Measurements from ENCODE around the gene ACP2. TPM values are rescaled to one million over a fixed set of nuclear protein-coding genes. Genes with fewer than 3 reads are reported as not detected.
A peak's percentile ranks its signal among the peaks of the same experiment; 100 is the strongest.

ACP2 gene
- total and polyA plus RNA-seq, 7 experiments from 2014 or later: 7.1 to 38.1 (median 22.6) TPM

- Mint-ChIP-seq H3K36me3 (peaks cover 15 to 39% (median 28%) of the 10 kb centered on the region in 5 donors), H3K27ac (peak overlapping the region in 3 of 9 donors; percentile 27 to 36 (median 29)), H3K27me3 (no peaks in the 10 kb centered on the region), H3K9me3 (no peaks in the 10 kb centered on the region), H3K4me3 (no peak overlapping the region), H3K4me1 (peaks cover 7 to 23% (median 17%) of the 10 kb centered on the region in 7 donors)
- ATAC-seq: no peak
- Histone ChIP-seq H3K27me3 (ENCODE audit: control insufficient read depth in 2 of 2, insufficient read depth in 2 of 2, low read length in 2 of 2) (no peaks in the 10 kb centered on the region), H3K4me3 (ENCODE audit: low read length) (no peak overlapping the region), H3K27ac (ENCODE audit: low read depth, low read length) (no peak overlapping the region), H3K9me3 (ENCODE audit: control insufficient read depth in 2 of 3, low read length in 3 of 3) (no peaks in the 10 kb centered on the region), H3K36me3 (ENCODE audit: control insufficient read depth in 2 of 3, insufficient read depth in 3 of 3, low read length in 3 of 3) (peaks cover 4 to 73% (median 14%) of the 10 kb centered on the region in 3 experiments), H3K4me1 (ENCODE audit: control insufficient read depth in 2 of 2, insufficient read depth in 2 of 2, low read length in 2 of 2) (peaks cover 10 to 11% of the 10 kb centered on the region in 2 donors)
- DNase-seq: no peak
- POLR2A ChIA-PET: interaction anchor here (1.2 to 1.9 kb wide), 3 partner anchors 8 to 28 kb away, joined by 3 to 7 read pairs (median 4); partner anchors contain the start of gene DDB2
- CTCF ChIA-PET: no interaction called here
- intact Hi-C loops (cut with micrococcal nuclease): no loop called here
These were observed 5.2 kb downstream of the ACP2 start for GRCh38 chr11:47243454-47243853.

- POLR2A ChIA-PET: interaction anchor here (1.9 kb wide), 1 partner anchor 28 kb away, joined by 7 read pairs; the partner anchor contains the start of gene DDB2
These were observed 5.9 kb downstream of the ACP2 start for GRCh38 chr11:47242596-47243192.

GRCh38 chr11:47241841-47242301, 6.7 kb downstream of the ACP2 start:
- ChIA-PET CTCF (interaction anchor here (0.6 to 1.5 kb wide), 3 partner anchors 8 to 74 kb away, joined by 3 to 11 read pairs (median 4); no protein-coding TSS in a partner anchor), POLR2A (interaction anchor here (1.0 to 1.9 kb wide), 2 partner anchors 18 to 27 kb away, joined by 3 to 7 read pairs; partner anchors contain the start of gene DDB2)
- H3K36me3 Mint-ChIP-seq: peaks cover 15 to 45% (median 32%) of the 10 kb centered on the region in 5 donors
- Histone ChIP-seq H3K27me3 (ENCODE audit: control insufficient read depth in 2 of 2, insufficient read depth in 2 of 2, low read length in 2 of 2) (no peaks in the 10 kb centered on the region), H3K9me3 (ENCODE audit: control insufficient read depth in 2 of 3, low read length in 3 of 3) (no peaks in the 10 kb centered on the region), H3K4me1 (ENCODE audit: control insufficient read depth in 2 of 2, insufficient read depth in 2 of 2, low read length in 2 of 2) (no peaks in the 10 kb centered on the region), H3K4me3 (ENCODE audit: low read length) (no peak overlapping the region), H3K36me3 (ENCODE audit: control insufficient read depth in 2 of 3, insufficient read depth in 3 of 3, low read length in 3 of 3) (peaks cover 4 to 77% (median 14%) of the 10 kb centered on the region in 3 experiments), H3K27ac (ENCODE audit: low read depth, low read length) (no peak overlapping the region)
- H3K9me3 Mint-ChIP-seq: no peaks in the 10 kb centered on the region
- no peaks in the 10 kb centered on the region for H3K27me3 Mint-ChIP-seq
- H3K4me1 Mint-ChIP-seq: peaks cover 0 to 12% (median 9%) of the 10 kb centered on the region in 7 donors
- DNase-seq: no peak
- H3K4me3 Mint-ChIP-seq: no peak overlapping the region
- intact Hi-C loops (cut with micrococcal nuclease): no loop called here
- H3K27ac Mint-ChIP-seq: peak overlapping the region in 8 of 9 donors; percentile 2 to 84 (median 58)
- no peak for ATAC-seq

More at GRCh38 chr11:47242596-47243192, 5.9 kb downstream of the ACP2 start:
- CTCF ChIA-PET: interaction anchor here (1.5 kb wide), 1 partner anchor 9 kb away, joined by 11 read pairs; no protein-coding TSS in a partner anchor
- Mint-ChIP-seq H3K4me3 (no peak overlapping the region), H3K27ac (peak overlapping the region in 4 of 9 donors; percentile 28 to 84 (median 58)), H3K27me3 (no peaks in the 10 kb centered on the region), H3K9me3 (no peaks in the 10 kb centered on the region), H3K4me1 (peaks cover 0 to 18% (median 12%) of the 10 kb centered on the region in 7 donors), H3K36me3 (peaks cover 15 to 44% (median 30%) of the 10 kb centered on the region in 5 donors)
- Histone ChIP-seq H3K36me3 (ENCODE audit: control insufficient read depth in 2 of 3, insufficient read depth in 3 of 3, low read length in 3 of 3) (peaks cover 4 to 77% (median 14%) of the 10 kb centered on the region in 3 experiments), H3K27me3 (ENCODE audit: control insufficient read depth in 2 of 2, insufficient read depth in 2 of 2, low read length in 2 of 2) (no peaks in the 10 kb centered on the region), H3K4me1 (ENCODE audit: control insufficient read depth in 2 of 2, insufficient read depth in 2 of 2, low read length in 2 of 2) (peaks cover 3 to 6% of the 10 kb centered on the region in 2 donors), H3K9me3 (ENCODE audit: control insufficient read depth in 2 of 3, low read length in 3 of 3) (no peaks in the 10 kb centered on the region), H3K4me3 (ENCODE audit: low read length) (no peak overlapping the region), H3K27ac (ENCODE audit: low read depth, low read length) (no peak overlapping the region)
- ATAC-seq: no peak
- DNase-seq: no peak
- intact Hi-C loops (cut with micrococcal nuclease): no loop called here

- H3K4me3 Mint-ChIP-seq: no peak overlapping the region
- POLR2A ChIA-PET: interaction anchor here (1.7 to 1.9 kb wide), 2 partner anchors 9 to 25 kb away, joined by 5 to 9 read pairs; partner anchors contain the start of genes ACP2 and DDB2
- Histone ChIP-seq H3K27me3 (ENCODE audit: control insufficient read depth in 2 of 2, insufficient read depth in 2 of 2, low read length in 2 of 2) (no peaks in the 10 kb centered on the region), H3K27ac (ENCODE audit: low read depth, low read length) (no peak overlapping the region), H3K4me3 (ENCODE audit: low read length) (no peak overlapping the region), H3K4me1 (ENCODE audit: control insufficient read depth in 2 of 2, insufficient read depth in 2 of 2, low read length in 2 of 2) (peaks cover 5 to 6% of the 10 kb centered on the region in 2 donors), H3K9me3 (ENCODE audit: control insufficient read depth in 2 of 3, low read length in 3 of 3) (no peaks in the 10 kb centered on the region), H3K36me3 (ENCODE audit: control insufficient read depth in 2 of 3, insufficient read depth in 3 of 3, low read length in 3 of 3) (peaks cover 4 to 64% (median 14%) of the 10 kb centered on the region in 3 experiments)
- no peaks in the 10 kb centered on the region for H3K27me3 Mint-ChIP-seq
- intact Hi-C loops (cut with micrococcal nuclease): no loop called here
- no peaks in the 10 kb centered on the region for H3K9me3 Mint-ChIP-seq
- ATAC-seq (no peak), DNase-seq (no peak)
- H3K36me3 Mint-ChIP-seq: peaks cover 15 to 45% (median 32%) of the 10 kb centered on the region in 5 donors
- H3K27ac Mint-ChIP-seq: peak overlapping the region in 1 of 9 donors; percentile 28
- CTCF ChIA-PET: interaction anchor here (0.6 kb wide), 1 partner anchor 349 kb away, joined by 4 read pairs; no protein-coding TSS in a partner anchor
- H3K4me1 Mint-ChIP-seq: peaks cover 4 to 22% (median 19%) of the 10 kb centered on the region in 7 donors
These were observed 8.8 kb downstream of the ACP2 start for GRCh38 chr11:47239852-47240251.

- H3K4me3 ChIP-seq (ENCODE audit: low read length): no peak overlapping the region
- Mint-ChIP-seq H3K4me1 (peaks cover 11 to 34% (median 30%) of the 10 kb centered on the region in 7 donors), H3K4me3 (peak overlapping the region in 1 of 10 donors; percentile 35), H3K36me3 (peaks cover 6 to 37% (median 19%) of the 10 kb centered on the region in 5 donors), H3K9me3 (no peaks in the 10 kb centered on the region), H3K27ac (peak overlapping the region; percentile 19 to 87 (median 67)), H3K27me3 (no peaks in the 10 kb centered on the region)
- DNase-seq (no peak), ATAC-seq (no peak)
- H3K27me3 ChIP-seq (ENCODE audit: control insufficient read depth in 2 of 2, insufficient read depth in 2 of 2, low read length in 2 of 2): no peaks in the 10 kb centered on the region
- H3K9me3 ChIP-seq (ENCODE audit: control insufficient read depth in 2 of 3, low read length in 3 of 3): no peaks in the 10 kb centered on the region
- ChIA-PET CTCF (interaction anchor here (0.6 to 3.4 kb wide), 3 partner anchors 12 to 35 kb away, joined by 4 to 15 read pairs (median 6); partner anchors contain the start of gene ACP2), POLR2A (interaction anchor here (0.6 to 4.8 kb wide), 6 partner anchors 11 to 155 kb away, joined by 3 to 59 read pairs (median 4); partner anchors contain the start of gene DDB2)
- peaks cover 4 to 33% (median 4%) of the 10 kb centered on the region in 3 experiments for H3K36me3 ChIP-seq (ENCODE audit: control insufficient read depth in 2 of 3, insufficient read depth in 3 of 3, low read length in 3 of 3)
- peaks cover 5 to 13% of the 10 kb centered on the region in 2 donors for H3K4me1 ChIP-seq (ENCODE audit: control insufficient read depth in 2 of 2, insufficient read depth in 2 of 2, low read length in 2 of 2)
- H3K27ac ChIP-seq (ENCODE audit: low read depth, low read length): peak overlapping the region; percentile 9
- intact Hi-C loops (cut with micrococcal nuclease): loop anchor here in 1 of 2 donors (1.0 kb wide), 1 partner anchor 46 kb away; no protein-coding TSS in a partner anchor
These were observed 12.1 kb downstream of the ACP2 start for GRCh38 chr11:47236482-47236881.

- H3K36me3 ChIP-seq (ENCODE audit: control insufficient read depth in 2 of 3, insufficient read depth in 3 of 3, low read length in 3 of 3): peaks cover 0 to 23% (median 4%) of the 10 kb centered on the region in 3 experiments
- ATAC-seq: no peak
- no peaks in the 10 kb centered on the region for H3K9me3 ChIP-seq (ENCODE audit: control insufficient read depth in 2 of 3, low read length in 3 of 3)
- peak overlapping the region; percentile 81 for H3K27ac ChIP-seq (ENCODE audit: low read depth, low read length)
- H3K4me3 ChIP-seq (ENCODE audit: low read length): peak overlapping the region; percentile 38
- intact Hi-C loops (cut with micrococcal nuclease): no loop called here
- CTCF ChIA-PET: interaction anchor here (1.0 to 3.4 kb wide), 9 partner anchors 7 to 219 kb away, joined by 3 to 15 read pairs (median 5); partner anchors contain the start of genes ACP2, ARFGAP2 and DDB2
- Mint-ChIP-seq H3K27ac (peak overlapping the region; percentile 10 to 99 (median 94)), H3K4me1 (peaks cover 9 to 34% (median 30%) of the 10 kb centered on the region in 7 donors), H3K36me3 (peaks cover 0 to 34% (median 10%) of the 10 kb centered on the region in 5 donors), H3K27me3 (no peaks in the 10 kb centered on the region), H3K9me3 (no peaks in the 10 kb centered on the region), H3K4me3 (peak overlapping the region in 9 of 10 donors; percentile 58 to 90 (median 80))
- no peaks in the 10 kb centered on the region for H3K27me3 ChIP-seq (ENCODE audit: control insufficient read depth in 2 of 2, insufficient read depth in 2 of 2, low read length in 2 of 2)
- no peak for DNase-seq
- POLR2A ChIA-PET: interaction anchor here (0.5 to 4.8 kb wide), 15 partner anchors 9 to 343 kb away, joined by 3 to 59 read pairs (median 4); partner anchors contain the start of genes ACP2, DDB2, KBTBD4 and MADD
- peaks cover 5 to 13% of the 10 kb centered on the region in 2 donors for H3K4me1 ChIP-seq (ENCODE audit: control insufficient read depth in 2 of 2, insufficient read depth in 2 of 2, low read length in 2 of 2)
These were observed 13.5 kb downstream of the ACP2 start for GRCh38 chr11:47235163-47235562.

Data from naive thymus-derived CD4-positive, alpha-beta T cell (primary cell).